Thoracic aorta (tissue), 2 donors: ENCODE measurements around the gene UBASH3A. TPM values are rescaled to one million over a fixed set of nuclear protein-coding genes. Genes with fewer than 3 reads are reported as not detected.

Experiments used
- ATAC-seq: fragments of 150-250 bp; one replicate; pipeline ENCODE4 v1.8.0; 2017; ENCODE audit warnings: low read depth; ENCODE audit not compliant: insufficient number of reproducible peaks, low FRiP score
- DNase-seq: peaks from one replicate; pipeline ENCODE4 v3.0.0-alpha.2; 2020; ENCODE audit warnings: low spot score
- H3K27ac ChIP-seq, 2 donors: fragments of 200-600 bp; sonication (generic); 1 replicate in 1 of 2; 2 replicates in 1 of 2; pipeline ENCODE4 v1.5.1; 2016; ENCODE audit warnings: mild to moderate bottlenecking in 2 of 2, moderate library complexity in 2 of 2
- H3K27me3 ChIP-seq: fragments of 200-600 bp; sonication (generic); replicated peaks from 2 replicates; pipeline ENCODE4 v1.6.0; 2016; ENCODE audit warnings: mild to moderate bottlenecking; ENCODE audit not compliant: insufficient read depth
- H3K36me3 ChIP-seq: fragments of 200-600 bp; sonication (generic); one replicate; pipeline ENCODE4 v1.5.1; 2016
- H3K4me1 ChIP-seq, 2 donors: fragments of 200-600 bp; sonication (generic); 1 replicate in 1 of 2; 2 replicates in 1 of 2; pipeline versions ENCODE4 v1.5.1 to v1.6.0; 2016; ENCODE audit warnings: low read depth in 2 of 2, mild to moderate bottlenecking in 1 of 2; ENCODE audit not compliant: control insufficient read depth in 1 of 2
- H3K4me3 ChIP-seq: fragments of 200-600 bp; sonication (generic); 2 replicates; pipeline ENCODE4 v1.5.1; 2016; ENCODE audit warnings: mild to moderate bottlenecking
- H3K9me3 ChIP-seq: fragments of 200-600 bp; sonication (generic); 2 replicates; pipeline ENCODE4 v1.5.1; 2016
- CTCF ChIP-seq: fragments of 200-600 bp; sonication (generic); IDR thresholded peaks from one replicate; pipeline ENCODE4 v1.5.1; 2019; ENCODE audit warnings: antibody characterized with exemption
- total RNA-seq, 2 donors: library from RNA; depleted of rRNA; stranded (reverse); fragments of >200 nt; gene quantifications; one replicate each; pipeline versions ENCODE4 v1.1.0 to v1.2.3, GENCODE V29; 2016

Gene UBASH3A
- total RNA-seq, 2 donors from 2014 or later, result 1.2 to 1.3 TPM

GRCh38 chr21:42430521-42430920, 26.8 kb downstream of the UBASH3A start:
- Histone ChIP-seq H3K4me3 (no peak overlapping the region), H3K27ac (no peak overlapping the region), H3K4me1 (no peaks in the 10 kb centered on the region), H3K9me3 (peaks cover 13% of the 10 kb centered on the region), H3K36me3 (no peaks in the 10 kb centered on the region), H3K27me3 (no peaks in the 10 kb centered on the region)
- DNase-seq (no peak), ATAC-seq (no peak)
- TF ChIP-seq CTCF, result no peak

- Histone ChIP-seq H3K36me3 (no peaks in the 10 kb centered on the region), H3K27me3 (no peaks in the 10 kb centered on the region), H3K9me3 (peaks cover 13% of the 10 kb centered on the region), H3K4me3 (no peak overlapping the region), H3K27ac (no peak overlapping the region), H3K4me1 (no peaks in the 10 kb centered on the region)
- TF ChIP-seq CTCF, result no peak
- DNase-seq (no peak), ATAC-seq (no peak)
Measured at GRCh38 chr21:42431196-42431595, 27.5 kb downstream of the UBASH3A start.

- ATAC-seq (no peak), DNase-seq (no peak)
- no peaks in the 10 kb centered on the region for H3K4me1 ChIP-seq
- no peak overlapping the region for H3K27ac ChIP-seq
- peaks cover 13% of the 10 kb centered on the region for H3K9me3 ChIP-seq
- no peaks in the 10 kb centered on the region for H3K27me3 ChIP-seq
- no peak overlapping the region for H3K4me3 ChIP-seq
- no peak for TF ChIP-seq CTCF
- H3K36me3 ChIP-seq, result no peaks in the 10 kb centered on the region
Measured at GRCh38 chr21:42432695-42433094, 29.0 kb downstream of the UBASH3A start.

DNA sequence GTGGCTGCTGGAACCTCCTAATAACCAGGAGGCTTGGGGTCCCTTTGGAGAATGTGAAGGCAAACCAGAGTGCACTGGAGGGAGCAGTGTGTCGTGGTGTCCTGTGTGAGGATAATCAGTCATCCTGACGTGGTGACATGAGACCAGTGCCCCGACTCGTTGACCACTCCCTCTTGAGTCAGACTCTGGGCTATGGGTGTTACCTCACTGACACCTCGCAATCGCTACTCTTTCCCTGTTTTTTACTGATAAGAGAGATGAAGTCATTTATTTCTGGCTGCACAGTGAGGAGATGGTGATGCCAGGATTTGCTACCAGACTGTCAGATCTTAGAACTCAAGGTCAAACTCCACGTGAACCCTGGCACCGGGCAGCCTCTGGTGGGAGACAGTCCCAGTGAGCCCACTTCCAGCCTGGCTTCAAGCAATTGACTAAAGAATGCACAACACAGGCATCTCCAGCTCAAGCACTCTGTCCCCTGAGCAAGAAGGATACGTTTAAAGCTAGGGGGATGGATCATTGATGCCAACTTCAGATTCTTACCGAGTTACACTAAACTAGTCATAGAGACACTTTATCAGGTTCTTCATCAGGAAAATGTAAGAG, 30.3 kb downstream of the UBASH3A start:
- TF ChIP-seq CTCF, result no peak
- Histone ChIP-seq H3K4me1 (no peaks in the 10 kb centered on the region), H3K27ac (no peak overlapping the region), H3K27me3 (no peaks in the 10 kb centered on the region), H3K4me3 (no peak overlapping the region), H3K36me3 (no peaks in the 10 kb centered on the region), H3K9me3 (peaks cover 13% of the 10 kb centered on the region)
- no peak for DNase-seq
- ATAC-seq, result no peak

DNA sequence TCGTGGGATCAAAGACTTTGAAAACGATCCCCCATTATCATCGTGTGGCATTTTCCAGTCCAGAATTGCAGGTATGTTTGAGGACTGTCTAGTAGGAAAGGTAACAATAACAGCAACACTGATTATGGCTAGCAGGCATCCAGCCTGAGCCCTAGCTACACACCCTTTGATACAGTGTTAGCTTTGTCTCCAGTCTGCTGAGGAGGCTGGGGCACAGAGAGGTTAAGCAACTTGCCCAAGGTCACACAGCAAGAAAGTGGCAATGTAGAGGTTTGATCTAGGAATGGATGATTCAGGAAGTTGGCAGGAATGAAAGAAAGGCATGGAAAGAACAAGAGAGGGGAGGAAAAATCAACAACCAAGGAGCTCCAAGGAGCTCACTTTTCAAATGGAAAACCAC, 31.2 kb downstream of the UBASH3A start:
- Histone ChIP-seq H3K27ac (no peak overlapping the region), H3K4me3 (no peak overlapping the region), H3K27me3 (no peaks in the 10 kb centered on the region), H3K9me3 (peaks cover 13% of the 10 kb centered on the region), H3K36me3 (no peaks in the 10 kb centered on the region), H3K4me1 (no peaks in the 10 kb centered on the region)
- DNase-seq, result no peak
- no peak for ATAC-seq
- no peak for TF ChIP-seq CTCF
